Astrocyte (in vitro differentiated cells and primary cell): Measurements from ENCODE around the gene GYG1. TPM values are rescaled to one million over a fixed set of nuclear protein-coding genes. Genes with fewer than 3 reads are reported as not detected.

Experiments used
- DNase-seq: peaks from one replicate; pipeline ENCODE4 v3.0.0-alpha.2; 2010; ENCODE audit warnings: low read depth
- FAIRE-seq: peaks from 2 replicates; lab custom pipeline; 2011; peaks lifted over from hg19 to GRCh38; lab: Jason Lieb, UNC
- H2AFZ ChIP-seq: 2 replicates; pipeline ENCODE4 v1.6.0; 2012; ENCODE audit warnings: low read depth, low read length, inconsistent platforms
- H3K27ac ChIP-seq: 2 replicates; pipeline ENCODE4 v1.5.1; 2011; ENCODE audit warnings: low read depth, low read length, inconsistent platforms
- H3K27me3 ChIP-seq: 2 replicates; pipeline ENCODE4 v1.6.0; 2011; ENCODE audit warnings: low read length, inconsistent platforms; ENCODE audit not compliant: insufficient read depth
- H3K36me3 ChIP-seq: 2 replicates; pipeline ENCODE4 v1.5.1; 2011; ENCODE audit warnings: low read length, inconsistent platforms; ENCODE audit not compliant: insufficient read depth
- H3K4me1 ChIP-seq: 2 replicates; pipeline ENCODE4 v1.5.1; 2011; ENCODE audit warnings: low read length, inconsistent platforms; ENCODE audit not compliant: insufficient read depth
- H3K4me2 ChIP-seq: 2 replicates; pipeline ENCODE4 v1.6.0; 2012; ENCODE audit warnings: low read length, inconsistent platforms
- H3K4me3 ChIP-seq: 2 replicates; pipeline ENCODE4 v1.5.1; 2011; ENCODE audit warnings: low read depth, mild to moderate bottlenecking, low read length, inconsistent platforms; ENCODE audit not compliant: insufficient read depth
- H3K79me2 ChIP-seq: 2 replicates; pipeline ENCODE4 v1.6.0; 2012; ENCODE audit warnings: mild to moderate bottlenecking, low read length, inconsistent platforms; ENCODE audit not compliant: insufficient read depth
- H3K9ac ChIP-seq: 2 replicates; pipeline ENCODE4 v1.6.0; 2012; ENCODE audit warnings: mild to moderate bottlenecking, low read length, inconsistent platforms
- H3K9me3 ChIP-seq: 2 replicates; pipeline ENCODE4 v1.5.1; 2012; ENCODE audit warnings: low read depth, mild to moderate bottlenecking, low read length, inconsistent platforms; ENCODE audit not compliant: insufficient read depth
- H4K20me1 ChIP-seq: 2 replicates; pipeline ENCODE4 v1.6.0; 2012; ENCODE audit warnings: low read length, inconsistent platforms; ENCODE audit not compliant: insufficient read depth
- H3K27ac Mint-ChIP-seq: one replicate; pipeline ENCODE4 v1.8.0; 2021; ENCODE audit warnings: mild to moderate bottlenecking, mixed read lengths; ENCODE audit not compliant: unreplicated experiment
- H3K27me3 Mint-ChIP-seq: one replicate; pipeline ENCODE4 v1.8.0; 2021; ENCODE audit warnings: low read depth, mixed read lengths; ENCODE audit not compliant: unreplicated experiment
- H3K36me3 Mint-ChIP-seq: one replicate; pipeline ENCODE4 v1.8.0; 2021; ENCODE audit warnings: low read depth, mixed read lengths; ENCODE audit not compliant: unreplicated experiment
- H3K4me1 Mint-ChIP-seq: one replicate; pipeline ENCODE4 v1.8.0; 2021; ENCODE audit warnings: low read depth, mixed read lengths; ENCODE audit not compliant: unreplicated experiment
- H3K4me3 Mint-ChIP-seq: one replicate; pipeline ENCODE4 v1.8.0; 2021; ENCODE audit warnings: mild to moderate bottlenecking, moderate library complexity, mixed read lengths; ENCODE audit not compliant: unreplicated experiment
- H3K9me3 Mint-ChIP-seq: one replicate; pipeline ENCODE4 v1.8.0; 2021; ENCODE audit warnings: mild to moderate bottlenecking, mixed read lengths; ENCODE audit not compliant: unreplicated experiment
- CTCF ChIP-seq: IDR thresholded peaks from 2 replicates; pipeline ENCODE4 v1.5.1; 2011; ENCODE audit warnings: low read depth, mild to moderate bottlenecking, inconsistent platforms, low read length, moderate library complexity; ENCODE audit not compliant: insufficient read depth
- EZH2 ChIP-seq: IDR thresholded peaks from 2 replicates; pipeline ENCODE4 v1.6.1; 2012; ENCODE audit warnings: mild to moderate bottlenecking, low read length, inconsistent platforms; ENCODE audit not compliant: insufficient read depth
- total RNA-seq: library from RNA; stranded (reverse); gene quantifications from 2 replicates; pipeline ENCODE4 v1.2.1, GENCODE V29; 2021

GYG1 gene
- total RNA-seq, 1 donor from 2014 or later, result 41.9 TPM

DNA sequence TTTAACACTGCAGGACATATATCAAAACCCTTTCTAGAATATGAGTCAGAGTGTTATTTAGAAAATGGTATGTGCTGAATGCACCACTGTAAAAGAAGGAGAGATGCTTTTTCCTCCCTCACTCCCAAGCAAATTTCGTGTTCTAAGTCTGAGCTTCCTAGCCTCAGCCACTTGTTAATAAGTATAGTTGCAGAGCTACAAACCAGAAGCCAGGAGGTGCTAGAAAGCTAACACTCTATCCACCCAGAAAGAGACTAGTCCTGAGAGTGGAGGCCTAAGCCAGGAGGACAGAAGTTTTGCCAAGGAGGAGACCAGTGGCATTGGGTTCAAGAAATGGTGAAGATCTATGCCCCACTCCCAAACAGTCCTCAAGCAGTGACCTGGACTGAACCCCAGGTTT is 40.5 kb upstream of the GYG1 start:
- Mint-ChIP-seq H3K9me3 (no peaks in the 10 kb centered on the region), H3K27ac (no peak overlapping the region), H3K4me1 (peaks cover 1% of the 10 kb centered on the region), H3K27me3 (peaks cover under 1% of the 10 kb centered on the region), H3K36me3 (no peaks in the 10 kb centered on the region), H3K4me3 (no peak overlapping the region)
- no peak overlapping the region for H3K27ac ChIP-seq
- H2AFZ ChIP-seq, result no peak overlapping the region
- TF ChIP-seq EZH2 (no peak), CTCF (no peak)
- H3K4me1 ChIP-seq, result peaks cover 2% of the 10 kb centered on the region
- no peaks in the 10 kb centered on the region for H4K20me1 ChIP-seq
- H3K9me3 ChIP-seq, result no peaks in the 10 kb centered on the region
- no peak overlapping the region for H3K9ac ChIP-seq
- DNase-seq, result no peak
- no peak for FAIRE-seq
- no peaks in the 10 kb centered on the region for H3K79me2 ChIP-seq
- H3K36me3 ChIP-seq, result no peaks in the 10 kb centered on the region
- no peak overlapping the region for H3K4me2 ChIP-seq
- H3K27me3 ChIP-seq, result no peaks in the 10 kb centered on the region
- no peak overlapping the region for H3K4me3 ChIP-seq

DNA sequence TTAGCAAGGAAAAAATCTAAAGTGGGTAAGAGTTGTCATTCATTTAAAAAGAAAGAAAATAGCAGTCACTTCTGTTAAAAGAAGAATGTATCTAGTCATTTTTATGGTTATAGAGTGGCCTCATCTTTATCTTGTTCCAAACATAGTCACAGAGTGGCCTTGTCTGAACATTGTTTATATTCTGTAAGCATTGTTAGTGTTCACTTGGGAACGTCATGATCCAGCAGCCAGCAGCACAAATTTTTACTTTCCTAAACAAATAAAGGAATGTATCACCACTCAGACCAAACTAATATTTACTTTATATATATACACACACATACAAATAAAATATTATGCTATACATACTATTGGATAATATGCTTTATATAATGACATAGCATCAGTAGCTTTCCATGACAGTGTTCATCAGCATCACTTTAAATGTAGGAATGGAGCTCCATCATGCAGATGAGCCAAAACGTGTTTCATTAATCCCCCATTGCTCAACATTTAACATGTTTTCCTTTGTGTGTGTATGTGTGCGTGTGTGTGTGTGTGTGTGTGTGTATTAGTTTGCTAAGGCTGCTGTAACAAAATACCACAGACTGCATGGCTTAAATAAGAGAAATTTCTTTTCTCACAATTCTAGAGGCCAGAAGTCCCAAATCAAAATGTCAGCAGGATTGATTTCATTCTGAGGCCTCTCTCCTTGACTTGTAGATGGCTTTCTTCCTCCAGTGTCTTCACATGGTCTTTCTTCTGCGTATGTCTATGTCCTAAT is 39.6 kb upstream of the GYG1 start:
- Histone ChIP-seq H3K4me3 (no peak overlapping the region), H3K9me3 (no peaks in the 10 kb centered on the region), H4K20me1 (no peaks in the 10 kb centered on the region), H3K27me3 (no peaks in the 10 kb centered on the region), H2AFZ (no peak overlapping the region), H3K36me3 (no peaks in the 10 kb centered on the region), H3K4me2 (no peak overlapping the region), H3K79me2 (no peaks in the 10 kb centered on the region), H3K27ac (no peak overlapping the region), H3K4me1 (peaks cover 8% of the 10 kb centered on the region), H3K9ac (no peak overlapping the region)
- Mint-ChIP-seq H3K4me3 (no peak overlapping the region), H3K9me3 (no peaks in the 10 kb centered on the region), H3K4me1 (peaks cover 5% of the 10 kb centered on the region), H3K27me3 (no peaks in the 10 kb centered on the region), H3K36me3 (no peaks in the 10 kb centered on the region), H3K27ac (no peak overlapping the region)
- DNase-seq, result no peak
- TF ChIP-seq EZH2 (no peak), CTCF (no peak)
- FAIRE-seq, result no peak

- no peak overlapping the region for H3K4me3 Mint-ChIP-seq
- no peaks in the 10 kb centered on the region for H3K36me3 Mint-ChIP-seq
- H3K27ac ChIP-seq, result no peak overlapping the region
- no peak overlapping the region for H2AFZ ChIP-seq
- H3K9me3 ChIP-seq, result no peaks in the 10 kb centered on the region
- H3K4me1 ChIP-seq, result peaks cover 8% of the 10 kb centered on the region
- H3K4me1 Mint-ChIP-seq, result peaks cover 5% of the 10 kb centered on the region
- no peak overlapping the region for H3K9ac ChIP-seq
- no peak overlapping the region for H3K4me3 ChIP-seq
- H3K4me2 ChIP-seq, result no peak overlapping the region
- H3K36me3 ChIP-seq, result no peaks in the 10 kb centered on the region
- no peak for TF ChIP-seq EZH2
- no peak for TF ChIP-seq CTCF
- H3K27me3 Mint-ChIP-seq, result no peaks in the 10 kb centered on the region
- DNase-seq (no peak), FAIRE-seq (no peak)
- no peak overlapping the region for H3K27ac Mint-ChIP-seq
- H3K9me3 Mint-ChIP-seq, result no peaks in the 10 kb centered on the region
- H3K27me3 ChIP-seq, result no peaks in the 10 kb centered on the region
- no peaks in the 10 kb centered on the region for H4K20me1 ChIP-seq
- H3K79me2 ChIP-seq, result no peaks in the 10 kb centered on the region
Measured at GRCh38 chr3:148953094-148953493, 38.2 kb upstream of the GYG1 start.
